OCI-LY1 (cell line): ENCODE data around the gene NUP50.

Experiments
- EZH2 ChIP-seq: fragments of 200-600 bp; sonication (generic), shearing (Covaris generic); IDR thresholded peaks from 2 replicates; pipeline ENCODE4 v1.8.0; 2017; ENCODE audit warnings: borderline replicate concordance, mixed run types, mild to moderate bottlenecking, antibody characterized with exemption, low read length, moderate library complexity, mixed read lengths
- TF ChIP-seq, protein P1 (sequence below): fragments of 200-600 bp; sonication (generic), shearing (Covaris generic); IDR thresholded peaks from 2 replicates; pipeline ENCODE4 v1.5.1; 2017; ENCODE audit warnings: mild to moderate bottlenecking, antibody characterized with exemption, low read length, moderate library complexity, mixed read lengths

DNA sequence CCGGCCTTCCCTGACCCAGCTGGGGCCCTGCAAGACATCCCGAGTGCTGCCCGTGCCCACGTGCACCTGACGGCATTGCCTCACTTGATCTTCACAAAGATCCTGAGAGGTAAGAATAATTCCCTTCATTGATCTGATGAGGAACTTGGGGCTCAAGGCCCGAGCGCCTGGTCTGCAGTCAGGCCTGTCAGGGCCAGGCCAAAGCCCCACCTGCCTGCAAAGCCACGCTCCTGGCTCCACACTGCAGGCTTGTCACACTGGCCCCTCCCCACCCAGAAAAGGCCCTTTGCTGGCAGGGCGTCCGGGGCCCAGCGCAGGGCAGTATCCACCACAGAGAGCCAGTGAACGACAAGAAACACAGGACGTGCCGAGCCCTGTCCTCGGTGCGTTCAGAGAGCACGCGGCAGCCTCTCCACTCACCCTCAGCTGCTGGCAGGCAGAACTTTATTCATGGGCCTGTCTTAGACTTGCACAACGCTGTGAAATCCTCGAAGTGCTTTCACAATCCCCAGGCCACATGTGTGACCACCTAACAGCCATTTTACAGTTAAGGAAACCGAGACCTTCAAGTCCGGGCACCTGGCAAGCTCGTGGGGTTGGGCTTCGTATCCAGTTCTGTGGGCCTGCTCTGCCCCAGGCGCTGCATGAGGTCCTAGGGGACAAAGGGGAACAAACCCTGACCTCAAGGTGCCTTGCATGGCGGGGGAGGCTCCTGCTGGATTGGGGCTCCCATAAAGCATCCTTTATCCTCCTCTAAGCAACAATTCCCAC lies 62.2 kb downstream of the NUP50 start:
- TF ChIP-seq, protein P1, sequence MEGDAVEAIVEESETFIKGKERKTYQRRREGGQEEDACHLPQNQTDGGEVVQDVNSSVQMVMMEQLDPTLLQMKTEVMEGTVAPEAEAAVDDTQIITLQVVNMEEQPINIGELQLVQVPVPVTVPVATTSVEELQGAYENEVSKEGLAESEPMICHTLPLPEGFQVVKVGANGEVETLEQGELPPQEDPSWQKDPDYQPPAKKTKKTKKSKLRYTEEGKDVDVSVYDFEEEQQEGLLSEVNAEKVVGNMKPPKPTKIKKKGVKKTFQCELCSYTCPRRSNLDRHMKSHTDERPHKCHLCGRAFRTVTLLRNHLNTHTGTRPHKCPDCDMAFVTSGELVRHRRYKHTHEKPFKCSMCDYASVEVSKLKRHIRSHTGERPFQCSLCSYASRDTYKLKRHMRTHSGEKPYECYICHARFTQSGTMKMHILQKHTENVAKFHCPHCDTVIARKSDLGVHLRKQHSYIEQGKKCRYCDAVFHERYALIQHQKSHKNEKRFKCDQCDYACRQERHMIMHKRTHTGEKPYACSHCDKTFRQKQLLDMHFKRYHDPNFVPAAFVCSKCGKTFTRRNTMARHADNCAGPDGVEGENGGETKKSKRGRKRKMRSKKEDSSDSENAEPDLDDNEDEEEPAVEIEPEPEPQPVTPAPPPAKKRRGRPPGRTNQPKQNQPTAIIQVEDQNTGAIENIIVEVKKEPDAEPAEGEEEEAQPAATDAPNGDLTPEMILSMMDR: no peak
- no peak for TF ChIP-seq EZH2
